AG10803 (cell line): ENCODE measurements around the gene COL6A3.

ENCODE experiments used
- DNase-seq: peaks from one replicate; pipeline ENCODE4 v3.0.0; 2010; ENCODE audit warnings: low read depth
- H3K4me3 ChIP-seq: 2 replicates; pipeline ENCODE4 v1.5.1; 2011; ENCODE audit warnings: mild to moderate bottlenecking, low read length, control low read depth
- CTCF ChIP-seq: conservative IDR thresholded peaks from 2 replicates; pipeline ENCODE4 v1.5.1; 2011; ENCODE audit warnings: mild to moderate bottlenecking, low read length, control low read depth, inconsistent platforms

The COL6A3 gene

GRCh38 chr2:237315829-237316225 is 98.1 kb downstream of the COL6A3 start:
- DNase-seq: no peak

GRCh38 chr2:237315170-237315828 is 98.7 kb downstream of the COL6A3 start:
- peak; percentile 53 for TF ChIP-seq CTCF
- peak; percentile 98 for DNase-seq
- H3K4me3 ChIP-seq: no peak overlapping the region

More at GRCh38 chr2:237315829-237316225, 98.1 kb downstream of the COL6A3 start:
- H3K4me3 ChIP-seq: no peak overlapping the region
- TF ChIP-seq CTCF: no peak

GRCh38 chr2:237314681-237315080 is 99.3 kb downstream of the COL6A3 start:
- H3K4me3 ChIP-seq: no peak overlapping the region
- no peak for DNase-seq
- no peak for TF ChIP-seq CTCF

GRCh38 chr2:237314198-237314597 is 99.8 kb downstream of the COL6A3 start:
- H3K4me3 ChIP-seq: no peak overlapping the region
- no peak for DNase-seq
- TF ChIP-seq CTCF: no peak

- peak; percentile 84 for DNase-seq
- TF ChIP-seq CTCF: peak; percentile 32
- no peak overlapping the region for H3K4me3 ChIP-seq
These were observed 101.8 kb downstream of the COL6A3 start for GRCh38 chr2:237312021-237312755.

GRCh38 chr2:237310515-237311114 is 103.3 kb downstream of the COL6A3 start:
- no peak overlapping the region for H3K4me3 ChIP-seq
- DNase-seq: no peak
- TF ChIP-seq CTCF: no peak
